HG02759 (cell line): ENCODE data around the gene KPNA4.
A peak's percentile ranks its signal among the peaks of the same experiment; 100 is the strongest.

Source experiments
- ATAC-seq: cut with Tn5 transposase; IDR thresholded peaks from one replicate; pipeline ENCODE4 v1.9.1; 2021; ENCODE audit warnings: mild to moderate bottlenecking, moderate library complexity; ENCODE audit not compliant: unreplicated experiment

KPNA4 gene

DNA sequence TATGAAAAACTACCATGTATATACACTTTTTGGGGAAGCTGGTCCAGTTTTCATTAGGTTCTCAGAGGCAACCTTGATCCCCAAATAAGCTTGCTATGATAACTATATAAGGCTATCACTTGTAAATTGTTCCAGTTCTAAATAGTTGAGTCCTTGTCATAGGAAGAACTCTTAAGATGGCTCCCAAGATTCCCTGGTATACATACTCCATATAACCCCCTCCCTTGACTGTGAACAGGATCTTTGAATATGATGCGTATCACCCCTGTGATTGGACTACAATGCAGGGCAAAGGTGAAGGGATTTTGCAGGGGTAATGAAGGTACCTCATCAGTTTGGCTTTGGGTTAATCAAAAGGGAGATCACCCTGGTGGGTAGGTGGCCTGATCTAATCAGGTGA is 67.2 kb downstream of the KPNA4 start:
- no peak for ATAC-seq

DNA sequence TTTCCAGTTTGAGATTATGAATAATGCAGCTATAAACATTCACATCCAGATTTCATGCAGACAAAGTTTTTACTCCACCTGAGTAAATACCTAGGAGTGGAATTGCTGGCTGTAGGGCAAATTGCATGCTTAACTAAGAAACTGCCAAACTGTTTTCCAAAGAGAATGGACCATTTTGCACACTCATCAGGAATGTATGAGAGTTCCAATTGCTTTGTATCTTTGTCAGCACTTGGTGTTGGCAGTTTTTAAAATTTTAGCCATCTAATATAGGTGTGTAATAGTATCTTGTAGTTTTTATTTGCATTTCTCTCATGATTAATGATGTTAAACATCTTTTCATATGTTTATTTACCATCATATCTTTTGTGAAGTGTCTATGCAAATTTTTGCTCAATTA is 75.2 kb downstream of the KPNA4 start:
- ATAC-seq: no peak

DNA sequence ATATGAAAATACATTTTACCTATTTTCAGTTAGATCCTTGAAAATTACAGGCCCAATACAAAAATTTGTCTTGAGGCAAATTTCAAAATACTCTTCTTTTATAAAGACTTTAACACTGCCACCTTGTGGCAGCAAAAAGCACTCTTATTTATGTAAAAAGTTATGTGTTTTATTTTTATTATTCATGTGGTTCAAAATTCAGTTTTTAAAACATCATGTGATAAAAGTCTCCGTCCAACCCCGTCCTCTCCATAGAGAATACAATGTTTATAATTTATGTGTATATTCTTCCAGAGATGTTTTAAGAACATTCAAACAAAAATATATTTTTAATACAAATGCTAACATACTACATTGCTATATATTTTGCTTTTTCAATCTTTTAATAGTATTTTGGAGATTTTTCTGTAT is 78.9 kb downstream of the KPNA4 start:
- no peak for ATAC-seq

DNA sequence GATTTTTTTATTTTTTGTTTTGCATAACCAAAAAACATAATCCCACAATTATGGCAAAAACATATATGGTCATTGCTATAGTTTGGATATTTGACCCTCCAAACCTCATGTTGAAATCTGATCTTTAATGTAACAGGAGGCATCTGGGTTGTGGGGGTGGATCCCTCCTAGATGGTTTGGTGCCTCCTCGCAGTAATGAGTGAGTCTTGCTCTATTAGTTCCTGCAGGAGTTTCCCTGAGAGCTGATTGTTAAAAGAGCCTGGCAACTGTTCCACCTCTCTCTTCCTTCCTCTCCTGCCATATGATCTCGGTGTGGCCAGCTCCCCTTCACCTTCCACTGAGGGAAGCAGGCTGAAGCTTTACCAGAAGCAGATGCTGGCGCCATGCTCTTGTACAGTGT is 82.6 kb downstream of the KPNA4 start:
- ATAC-seq: no peak

DNA sequence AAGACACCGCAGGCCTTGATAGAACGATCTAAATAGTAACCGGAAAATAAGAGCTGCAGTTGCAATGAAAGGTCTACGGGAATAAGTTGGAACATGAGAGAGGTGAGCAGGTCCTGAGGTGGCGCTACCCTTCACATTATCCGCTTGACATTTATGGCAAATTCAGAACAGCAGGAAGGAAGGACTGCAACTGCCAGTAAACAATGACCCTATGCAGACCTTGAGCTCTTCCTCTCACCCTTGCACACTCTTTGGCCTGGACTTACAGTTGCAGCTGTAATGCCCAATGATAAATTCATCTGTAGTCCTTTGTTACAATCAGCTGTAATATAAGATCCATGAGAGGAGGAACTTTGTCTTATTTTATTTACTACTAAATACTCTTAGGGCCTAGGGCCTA is 83.5 kb downstream of the KPNA4 start:
- no peak for ATAC-seq

DNA sequence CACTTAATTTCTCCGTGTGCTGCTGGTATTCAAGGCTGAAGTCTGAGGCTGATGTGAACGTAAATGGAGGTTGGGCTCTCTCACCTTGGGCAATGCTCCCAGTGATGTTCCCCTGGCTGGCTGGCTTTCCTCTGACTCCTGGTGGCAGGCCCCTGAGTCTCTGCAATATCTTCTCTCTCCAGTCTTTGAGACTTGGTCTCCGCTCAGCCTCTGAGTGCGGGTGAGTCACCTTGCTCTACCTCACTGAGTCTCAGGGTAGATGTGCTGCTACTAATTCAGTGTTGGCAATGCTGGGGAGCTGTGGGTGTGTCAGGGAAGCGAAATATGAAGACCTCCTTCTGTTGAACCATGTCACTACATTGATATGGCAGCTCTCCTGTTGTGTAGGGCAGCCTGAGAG is 84.4 kb downstream of the KPNA4 start:
- no peak for ATAC-seq

DNA sequence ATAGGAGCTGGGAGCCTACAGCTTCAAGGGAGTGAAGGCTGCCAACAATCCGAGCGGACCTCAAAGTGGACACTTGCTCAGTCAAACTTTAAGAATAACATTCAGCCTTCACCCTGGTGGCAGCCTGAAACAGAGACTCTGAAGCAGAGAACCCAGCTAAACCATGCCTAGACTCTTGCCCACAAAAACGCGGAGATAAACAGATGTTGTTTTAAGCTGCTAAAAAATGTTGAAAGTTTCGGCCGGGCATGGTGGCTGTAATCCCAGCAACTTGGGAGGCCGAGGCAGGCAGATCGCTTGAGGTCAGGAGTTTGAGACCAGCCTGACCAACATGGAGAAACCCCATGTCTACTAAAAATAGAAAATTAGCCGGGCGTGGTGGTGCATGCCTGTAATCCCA is 86.0 kb downstream of the KPNA4 start:
- ATAC-seq: no peak

DNA sequence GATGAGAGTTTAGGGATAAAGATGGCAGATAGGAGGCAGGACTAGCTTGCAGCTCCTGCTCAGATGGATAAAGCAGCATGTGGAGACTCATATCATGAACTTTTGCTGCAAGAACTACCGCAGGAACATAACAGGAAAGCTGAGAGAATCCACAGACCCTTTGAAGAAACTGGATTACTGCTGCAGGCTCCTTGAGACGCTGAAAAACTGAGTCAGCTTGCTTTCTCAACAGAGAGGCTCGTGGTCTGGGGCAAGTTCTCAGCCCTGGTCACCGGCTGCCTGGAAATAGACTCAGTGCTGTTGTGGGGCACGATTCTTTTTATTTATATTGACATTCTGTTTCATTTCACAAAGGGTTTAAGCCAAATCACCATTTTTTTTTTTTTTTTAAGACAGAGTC is 87.0 kb downstream of the KPNA4 start:
- ATAC-seq: no peak

DNA sequence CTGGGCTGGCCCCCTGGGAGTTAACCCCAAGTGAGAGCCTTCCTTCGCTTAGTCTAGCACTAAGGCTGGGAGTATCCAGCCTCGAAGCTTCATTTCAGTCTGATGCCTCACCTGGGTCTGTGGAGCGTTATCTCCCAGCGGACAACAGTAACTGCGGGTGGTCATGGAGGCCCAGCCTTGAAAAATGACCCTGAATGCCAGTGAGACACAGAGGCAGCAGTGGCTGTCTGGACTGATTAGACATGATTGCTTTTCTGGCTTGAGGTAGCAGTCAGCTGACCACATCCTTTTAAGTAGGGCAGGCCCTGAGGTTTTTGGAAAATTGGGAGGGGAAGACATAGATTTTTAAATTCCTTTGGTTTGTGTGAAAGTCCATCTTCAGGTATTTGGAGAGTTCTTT is 87.6 kb downstream of the KPNA4 start:
- no peak for ATAC-seq

DNA sequence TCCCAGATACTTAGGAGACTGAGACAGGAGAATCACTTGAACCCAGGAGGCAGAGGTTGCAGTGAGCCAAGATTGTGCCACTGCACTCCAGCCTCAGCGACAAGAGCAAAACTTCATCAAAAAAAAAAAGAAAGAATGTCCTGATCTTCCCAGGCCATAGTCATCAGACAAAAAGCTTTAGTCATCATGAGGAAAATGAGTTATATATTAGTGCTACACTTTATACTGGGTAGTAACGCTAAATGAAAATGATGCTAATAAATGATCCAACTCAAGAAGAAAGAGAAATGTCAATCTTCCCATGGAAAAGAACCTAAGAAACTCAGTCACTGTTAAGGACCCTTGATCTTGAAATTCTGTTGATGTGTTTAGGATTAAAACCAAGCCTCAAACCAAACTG is 89.5 kb downstream of the KPNA4 start:
- ATAC-seq: no peak

DNA sequence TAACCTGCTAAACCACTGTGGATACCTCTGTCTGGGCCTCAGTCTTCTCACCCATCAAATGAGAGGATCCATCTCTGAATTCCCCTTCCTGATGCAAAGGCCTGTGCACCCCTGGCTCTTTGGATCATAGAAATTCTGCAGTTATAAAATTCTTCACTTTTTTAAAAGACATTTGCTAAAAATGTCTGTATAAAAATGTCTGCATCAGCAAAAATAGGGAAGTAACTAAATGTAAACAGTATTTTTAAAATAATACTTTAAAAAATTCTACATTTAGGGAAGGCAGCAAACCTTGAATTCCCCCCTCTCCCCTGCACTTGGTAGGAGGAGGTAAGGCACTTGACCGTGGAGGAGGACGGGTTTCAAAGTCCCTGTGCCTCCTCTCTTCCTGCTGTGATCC is 90.2 kb downstream of the KPNA4 start:
- ATAC-seq: no peak

DNA sequence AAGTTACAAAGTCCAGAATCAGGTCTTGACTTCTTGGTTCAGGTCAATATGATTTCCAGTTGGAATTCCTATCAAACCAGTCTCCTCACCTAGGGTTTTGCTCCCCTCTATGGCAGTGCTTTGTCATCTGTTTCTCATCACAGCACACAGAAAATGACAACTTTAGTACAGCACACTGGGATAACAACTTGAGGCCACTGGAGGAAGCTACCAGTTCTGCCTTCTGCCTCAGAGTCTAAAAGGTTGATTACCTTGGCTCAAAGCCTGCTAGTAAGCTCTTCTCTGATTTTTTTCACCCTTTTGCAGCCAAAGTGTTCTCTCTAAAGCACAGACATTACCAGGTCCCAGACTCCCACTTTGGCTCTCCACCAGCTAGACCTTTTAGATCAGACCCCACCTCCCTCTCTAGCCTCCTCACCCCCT is 90.9 kb downstream of the KPNA4 start:
- no peak for ATAC-seq

DNA sequence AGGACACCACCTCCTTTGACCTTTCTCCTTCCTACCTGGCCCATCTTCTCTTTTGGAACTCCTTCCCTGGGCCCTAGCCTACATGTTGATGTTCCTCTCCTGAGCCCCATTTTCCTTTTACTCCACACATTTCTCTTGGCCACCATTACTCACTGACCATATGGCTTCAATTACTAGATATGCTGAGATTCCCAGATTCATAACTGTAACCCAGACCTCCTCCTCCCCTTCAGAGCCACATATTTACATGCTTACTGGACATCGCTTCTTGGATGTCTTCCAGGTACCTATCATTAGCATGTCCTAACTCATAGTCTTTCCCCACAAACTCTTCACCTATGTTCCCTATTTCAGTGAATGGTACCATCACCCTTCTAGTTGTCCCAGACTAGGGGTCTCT is 91.4 kb downstream of the KPNA4 start:
- no peak for ATAC-seq

DNA sequence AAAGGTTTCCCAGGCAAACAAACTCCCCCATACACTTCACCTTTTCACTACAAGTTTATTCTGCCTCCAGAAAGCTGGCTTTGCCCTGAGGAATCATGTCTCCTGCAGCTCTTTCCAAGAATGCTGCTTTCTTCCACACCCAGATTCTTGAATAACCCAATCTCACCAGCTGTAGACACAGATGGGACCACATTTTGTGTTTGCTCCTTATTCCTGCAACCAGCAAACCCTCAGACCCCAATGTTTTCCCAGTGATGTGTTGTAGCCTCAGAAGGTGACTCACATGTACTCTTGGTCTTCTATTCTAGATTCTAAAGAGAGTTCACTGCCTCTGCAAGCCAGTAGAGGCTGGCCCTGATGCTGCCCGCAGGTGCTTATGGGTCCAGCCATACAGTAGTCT is 92.2 kb downstream of the KPNA4 start:
- no peak for ATAC-seq

DNA sequence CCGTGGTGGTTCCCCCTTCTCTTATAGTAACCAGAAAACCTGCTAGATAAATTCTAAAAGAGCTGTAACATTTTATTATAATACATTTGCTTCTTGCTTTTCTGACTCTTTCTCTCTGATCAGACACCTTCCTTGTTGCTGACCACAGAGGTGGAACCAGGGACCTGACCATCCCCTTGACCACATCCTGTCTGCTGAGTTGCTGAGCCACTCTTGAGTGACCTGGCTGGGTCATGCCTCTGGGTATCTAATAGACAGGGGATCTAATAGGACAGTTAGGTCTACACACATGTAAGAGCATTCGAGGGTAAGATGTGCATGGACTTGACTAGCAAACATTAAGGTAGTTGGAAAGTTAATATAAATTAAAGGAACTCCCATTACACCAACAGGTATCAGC is 93.0 kb downstream of the KPNA4 start:
- peak; percentile 85 for ATAC-seq

DNA sequence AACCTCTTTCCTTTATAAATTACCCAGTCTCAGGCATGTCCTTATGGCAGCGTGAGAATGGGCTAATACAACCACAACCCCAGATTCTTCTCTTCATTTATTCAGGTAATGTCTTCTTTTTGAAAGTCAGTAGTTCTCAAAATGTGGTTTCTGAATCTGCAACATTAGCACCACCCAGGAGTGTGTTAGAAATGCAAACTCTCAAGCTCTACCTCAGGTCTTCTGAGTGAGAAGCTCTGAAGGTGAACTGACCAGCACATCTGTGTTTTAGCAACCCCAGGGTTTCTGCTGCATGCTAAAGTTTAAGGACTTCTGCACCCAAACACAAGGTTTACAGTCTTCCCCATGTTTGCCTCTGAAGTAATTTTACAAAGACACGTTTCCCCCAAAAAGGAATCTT is 93.5 kb downstream of the KPNA4 start:
- no peak for ATAC-seq

DNA sequence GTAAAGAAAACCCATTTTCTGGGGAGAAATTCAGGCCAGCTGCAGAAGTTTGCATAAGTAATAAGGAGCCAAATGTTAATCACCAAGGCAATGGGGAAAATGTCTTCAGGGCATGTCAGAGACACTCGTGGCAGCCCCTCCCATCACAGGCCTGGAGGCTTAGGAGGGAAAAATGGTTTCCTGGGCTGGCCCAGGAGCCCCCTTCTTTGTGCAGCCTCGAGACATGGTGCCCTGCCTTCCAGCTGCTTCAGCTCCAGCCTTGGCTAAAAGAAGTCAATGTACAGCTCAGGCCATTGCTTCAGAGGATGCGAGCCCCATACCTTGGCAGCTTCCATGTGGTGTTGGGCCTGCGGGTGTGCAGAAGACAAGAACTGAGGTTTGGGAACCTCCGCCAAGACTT is 95.2 kb downstream of the KPNA4 start:
- no peak for ATAC-seq

DNA sequence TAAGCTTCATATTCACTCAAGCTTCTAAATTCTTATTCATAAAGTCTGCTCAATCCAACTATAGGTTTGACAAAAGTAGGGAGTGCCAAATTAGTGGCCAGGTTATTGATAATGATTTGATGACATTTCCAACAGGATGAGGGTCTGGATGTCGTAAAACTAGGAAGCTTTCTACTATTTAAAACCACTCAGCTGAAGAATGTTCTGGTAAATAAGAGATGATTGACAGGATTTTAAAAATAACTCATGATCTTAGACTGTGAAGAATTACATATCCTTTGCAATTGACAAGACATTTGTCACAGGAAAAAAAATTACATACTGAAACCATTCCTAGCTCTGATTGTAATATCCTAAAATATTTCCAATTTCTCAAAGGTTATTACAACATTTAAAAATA is 100.4 kb downstream of the KPNA4 start:
- no peak for ATAC-seq

DNA sequence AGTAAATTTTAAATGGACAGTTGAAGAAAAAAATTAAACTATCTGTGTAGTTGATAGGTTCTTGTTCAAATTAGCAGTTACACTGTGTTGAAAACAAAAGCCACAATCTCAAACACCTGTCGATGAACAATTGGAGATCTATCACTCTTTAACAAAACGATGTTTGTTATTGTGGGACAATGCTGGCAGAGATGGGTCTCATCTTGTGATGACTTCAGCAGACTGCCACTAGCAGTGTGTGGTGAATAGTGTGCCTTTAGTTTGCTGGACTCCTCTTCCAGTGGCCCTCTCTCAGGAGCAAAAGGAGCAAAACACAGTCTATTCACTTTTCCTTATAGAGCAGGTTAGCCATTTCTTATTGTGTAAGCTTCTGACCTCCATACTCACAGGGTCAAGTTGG is 101.0 kb downstream of the KPNA4 start:
- ATAC-seq: no peak

DNA sequence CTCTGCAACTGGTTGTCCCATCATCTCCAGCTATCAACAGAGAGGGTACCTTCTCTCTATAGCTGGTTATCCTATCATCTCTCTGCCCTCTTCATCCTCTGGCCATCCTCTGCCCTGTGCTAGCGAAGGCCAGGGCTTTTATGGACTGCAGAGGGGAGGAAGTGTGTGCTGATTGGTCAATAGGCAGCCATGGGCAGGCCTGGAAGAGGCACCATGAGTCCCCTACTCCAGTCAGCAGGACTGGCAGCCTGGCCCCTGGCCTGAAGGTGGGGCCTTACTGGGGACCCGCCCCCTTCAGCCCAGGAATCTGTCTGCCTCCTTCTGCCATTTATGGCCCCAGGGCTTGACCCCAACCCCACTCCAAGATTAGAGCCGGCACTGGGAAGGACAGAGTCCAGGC is 105.3 kb downstream of the KPNA4 start:
- ATAC-seq: no peak

DNA sequence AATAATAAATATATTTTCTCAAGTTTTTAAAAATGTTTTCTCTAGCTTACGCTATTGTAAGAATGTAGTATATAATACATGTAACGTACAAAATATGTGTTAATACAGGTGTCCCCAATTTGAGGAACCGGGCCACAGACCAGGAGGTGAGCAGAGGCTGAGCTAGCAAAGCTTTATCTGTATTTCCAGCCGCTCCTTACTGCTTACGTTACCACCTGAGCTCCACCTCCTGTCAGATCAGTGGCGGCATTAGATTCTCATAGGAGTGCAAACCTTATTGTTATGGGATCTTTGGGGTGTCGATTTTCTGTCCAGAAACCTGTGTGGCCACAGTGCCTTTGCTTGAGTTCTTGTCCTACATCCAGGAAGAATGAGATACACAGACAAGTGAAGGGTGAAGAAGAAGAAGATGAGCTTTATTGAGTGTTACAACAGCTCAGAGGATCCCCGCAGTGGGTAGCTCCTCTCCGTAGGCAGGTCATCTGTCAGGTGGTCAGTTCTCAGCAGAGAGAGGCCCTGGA is 105.9 kb downstream of the KPNA4 start:
- ATAC-seq: no peak

DNA sequence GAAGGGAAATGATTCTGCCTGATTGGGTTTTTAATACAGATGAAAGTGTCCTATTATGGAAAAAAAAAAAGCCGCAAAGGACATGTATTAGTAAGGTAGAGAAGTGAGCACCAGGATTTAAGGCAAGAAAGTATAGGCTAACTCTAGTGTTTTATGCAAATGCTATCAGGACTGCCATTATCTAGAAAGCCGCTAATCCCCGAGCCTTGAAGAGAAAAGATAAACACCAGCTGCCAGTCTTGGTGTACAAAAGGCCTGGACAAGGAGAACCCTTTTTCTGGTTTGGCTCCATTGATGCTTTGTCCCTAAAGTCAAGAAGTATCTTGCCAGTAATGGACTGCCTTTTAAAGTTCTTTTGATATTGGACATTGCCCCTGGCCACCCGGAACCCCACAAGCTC is 107.2 kb downstream of the KPNA4 start:
- no peak for ATAC-seq

DNA sequence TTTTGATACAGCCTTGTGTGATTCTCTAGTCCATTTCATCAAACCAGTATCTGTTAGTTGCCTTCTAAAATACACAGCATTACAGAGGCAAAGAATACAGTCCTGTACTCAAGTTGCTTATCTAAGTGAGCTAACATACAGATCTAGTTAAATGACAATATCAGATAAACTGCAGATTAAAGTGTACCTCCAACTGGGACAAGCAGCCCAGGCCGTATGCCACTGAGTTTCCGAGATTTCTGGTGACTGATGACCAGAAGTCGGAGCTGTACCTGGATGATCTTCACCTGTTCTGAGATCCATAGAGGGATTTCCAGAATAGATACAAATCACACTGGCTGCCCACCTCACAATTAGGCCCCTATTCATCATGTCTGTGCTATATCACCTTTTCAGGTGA is 109.5 kb downstream of the KPNA4 start:
- no peak for ATAC-seq

DNA sequence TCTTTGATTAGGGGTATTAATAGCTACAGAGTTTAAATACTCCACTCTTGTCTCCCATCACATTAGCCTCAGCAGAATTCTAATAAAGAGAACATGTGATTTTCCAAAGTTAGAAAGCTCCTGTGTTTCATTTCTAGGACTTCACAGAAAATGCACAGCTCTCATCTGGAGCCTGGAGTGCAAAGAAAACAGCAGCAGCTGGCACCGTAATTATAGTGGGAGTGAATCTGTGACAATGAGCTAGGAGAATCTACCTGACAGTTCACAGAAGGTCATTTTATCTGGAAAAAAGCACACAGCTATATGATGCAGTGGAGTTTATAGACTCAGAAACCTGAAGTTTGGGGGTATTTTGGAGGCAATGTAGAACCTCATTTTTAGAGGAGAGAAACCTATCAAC is 110.4 kb downstream of the KPNA4 start:
- no peak for ATAC-seq
